NCI-H1105 (cell line): ENCODE measurements around the gene ZNF653.
"Not testable (repeated sequence)": the region's sequence is repeated elsewhere in the genome, so short reads cannot be mapped to it uniquely, and the experiment has no call there.

ENCODE experiments used
- DNase-seq: peaks from one replicate; lab custom pipeline; 2025; lab: John Stamatoyannopoulos, UW

Gene ZNF653

GRCh38 chr19:11456659-11457058, 49.0 kb downstream of the ZNF653 start:
- DNase-seq: no peak

DNA sequence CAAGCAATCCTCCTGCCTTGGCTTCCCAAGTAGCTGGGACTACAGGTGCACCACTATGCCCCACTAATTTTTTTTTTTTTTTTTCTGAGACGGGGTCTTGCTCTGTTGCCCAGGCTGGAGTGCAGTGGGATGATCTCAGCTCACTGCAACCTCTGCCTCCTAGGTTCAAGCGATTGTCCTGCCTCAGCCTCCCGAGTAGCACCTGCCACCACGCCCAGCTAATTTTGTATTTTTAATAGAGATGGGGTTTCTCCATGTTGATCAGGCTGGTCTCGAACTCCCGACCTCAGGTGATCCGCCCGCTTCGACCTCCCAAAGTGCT, 50.4 kb downstream of the ZNF653 start:
- not testable (repeated sequence) for DNase-seq

DNA sequence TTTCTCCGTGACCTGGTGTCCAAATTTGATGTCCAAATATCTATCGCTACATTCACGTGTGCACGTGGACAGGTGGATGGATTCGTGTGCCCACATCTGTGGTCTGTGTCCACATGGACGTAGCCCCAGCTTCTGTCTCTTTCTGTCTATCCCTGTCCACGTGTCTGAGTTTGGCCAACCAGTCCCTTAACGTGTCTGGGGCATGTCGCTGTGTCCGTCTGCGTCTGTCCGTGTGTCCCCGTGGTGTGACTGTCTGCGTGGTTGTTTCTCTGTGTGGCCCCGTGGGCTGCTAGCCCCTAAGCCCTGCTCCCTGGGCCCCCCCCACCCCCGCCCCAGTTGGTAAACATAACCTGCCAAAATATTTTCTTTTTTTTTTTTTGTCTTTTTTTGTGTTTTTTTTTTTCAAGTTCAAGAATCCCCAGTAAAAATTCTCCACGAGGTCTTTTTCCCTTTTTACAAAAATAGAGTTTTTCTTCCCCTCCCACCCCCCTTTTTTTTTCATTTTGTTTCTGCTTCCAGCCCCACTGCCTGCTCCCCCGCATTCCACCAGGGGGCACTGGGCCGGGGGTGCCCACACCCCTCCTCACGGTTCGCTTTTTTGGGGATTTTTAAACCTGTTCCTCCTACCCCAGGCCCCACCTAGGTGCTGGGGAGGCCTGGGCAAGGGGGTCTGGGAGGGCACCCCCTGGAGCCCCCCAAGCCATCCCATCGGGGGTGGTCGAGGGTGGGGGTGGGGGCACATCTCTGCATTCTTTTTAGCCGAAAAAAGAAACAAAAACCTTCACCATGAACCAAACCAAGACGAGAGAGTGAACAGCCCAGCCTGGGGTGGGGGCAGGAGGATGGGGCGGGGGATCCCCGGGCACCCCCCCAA, 51.9 kb downstream of the ZNF653 start:
- no peak for DNase-seq

- no peak for DNase-seq
Observed at GRCh38 chr19:11452620-11453310, 52.9 kb downstream of the ZNF653 start.

GRCh38 chr19:11451871-11452619, 53.6 kb downstream of the ZNF653 start:
- no peak for DNase-seq

GRCh38 chr19:11451327-11451870, 54.2 kb downstream of the ZNF653 start:
- no peak for DNase-seq

GRCh38 chr19:11450570-11451326, 54.9 kb downstream of the ZNF653 start:
- no peak for DNase-seq

DNA sequence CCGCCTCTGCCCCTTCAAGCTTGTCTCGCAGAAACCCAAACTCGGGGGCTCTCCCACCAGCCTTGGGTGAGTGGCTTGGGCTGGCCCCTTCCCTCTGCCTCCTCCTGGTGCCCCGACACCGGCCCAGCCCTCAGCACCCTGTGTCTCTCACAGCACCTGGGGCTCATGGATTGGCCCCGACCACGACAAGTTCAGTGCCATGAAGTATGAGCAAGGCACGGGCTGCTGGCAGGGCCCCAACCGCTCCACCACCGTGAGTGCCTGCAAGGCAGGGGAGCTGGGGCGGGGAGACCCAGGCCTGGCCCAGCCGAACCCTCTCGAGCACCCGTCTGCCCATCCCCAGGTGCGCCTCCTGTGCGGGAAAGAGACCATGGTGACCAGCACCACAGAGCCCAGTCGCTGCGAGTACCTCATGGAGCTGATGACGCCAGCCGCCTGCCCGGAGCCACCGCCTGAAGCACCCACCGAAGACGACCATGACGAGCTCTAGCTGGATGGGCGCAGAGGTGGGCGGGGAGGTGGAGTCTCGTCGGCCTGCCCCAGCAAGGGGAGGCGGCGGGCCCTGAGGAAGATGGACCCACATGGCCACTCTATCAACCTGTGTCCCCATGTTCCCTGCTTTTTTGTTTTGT, 56.6 kb downstream of the ZNF653 start:
- DNase-seq: no peak

GRCh38 chr19:11448410-11448809, 57.2 kb downstream of the ZNF653 start:
- DNase-seq: no peak

- DNase-seq: no peak
Observed at GRCh38 chr19:11447347-11448262, 58.0 kb downstream of the ZNF653 start.

DNA sequence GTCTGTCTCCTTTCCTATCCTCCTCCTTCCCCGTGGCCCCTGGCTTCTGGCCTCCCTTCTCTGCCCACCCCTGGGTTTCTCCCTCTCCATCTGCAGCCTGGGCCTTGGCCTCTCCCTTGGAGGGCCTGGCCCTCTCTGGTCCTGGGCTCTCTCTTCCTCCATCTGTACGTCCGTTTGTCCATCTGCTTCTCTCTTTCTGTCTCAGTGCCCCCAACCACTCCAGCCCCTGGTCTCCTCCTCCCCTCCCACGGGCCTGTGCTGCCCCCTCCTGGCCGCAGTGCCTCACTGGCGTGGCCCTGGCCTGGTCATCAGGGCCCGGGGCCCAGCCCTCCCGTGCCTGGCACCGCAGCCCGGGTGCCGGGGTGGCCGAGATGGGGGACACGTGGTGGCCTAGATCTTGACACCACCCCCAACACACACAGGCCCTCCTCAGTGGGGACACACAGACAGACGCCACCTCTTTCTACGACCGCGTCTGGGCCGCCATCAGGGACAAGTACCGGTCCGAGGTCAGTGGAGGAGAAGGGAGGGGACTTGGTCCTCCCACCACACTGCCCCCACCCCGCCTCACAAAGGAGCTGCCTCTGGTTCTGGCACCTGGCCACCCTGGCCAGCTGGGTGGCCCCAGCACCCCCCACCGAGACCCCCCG, 58.9 kb downstream of the ZNF653 start:
- DNase-seq: no peak

DNA sequence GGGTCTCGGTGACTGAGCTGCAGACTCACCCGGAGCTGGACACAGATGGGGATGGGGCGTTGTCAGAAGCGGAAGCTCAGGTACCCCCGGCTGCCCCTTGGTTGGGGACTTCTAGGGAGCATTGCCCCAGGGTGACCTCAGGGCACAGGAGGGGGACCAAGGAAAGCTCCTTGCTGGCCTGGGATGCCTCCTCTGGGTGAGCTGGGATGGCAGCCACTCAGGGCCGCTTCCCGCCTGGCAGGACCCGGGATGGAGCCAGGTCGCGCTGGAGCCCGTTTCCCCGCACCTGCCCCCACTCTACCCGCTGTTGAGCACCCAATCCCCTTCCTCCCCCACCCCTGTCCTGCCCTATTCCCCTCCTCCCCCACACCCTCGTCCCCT, 59.4 kb downstream of the ZNF653 start:
- no peak for DNase-seq

GRCh38 chr19:11445141-11445540, 60.5 kb downstream of the ZNF653 start:
- no peak for DNase-seq

DNA sequence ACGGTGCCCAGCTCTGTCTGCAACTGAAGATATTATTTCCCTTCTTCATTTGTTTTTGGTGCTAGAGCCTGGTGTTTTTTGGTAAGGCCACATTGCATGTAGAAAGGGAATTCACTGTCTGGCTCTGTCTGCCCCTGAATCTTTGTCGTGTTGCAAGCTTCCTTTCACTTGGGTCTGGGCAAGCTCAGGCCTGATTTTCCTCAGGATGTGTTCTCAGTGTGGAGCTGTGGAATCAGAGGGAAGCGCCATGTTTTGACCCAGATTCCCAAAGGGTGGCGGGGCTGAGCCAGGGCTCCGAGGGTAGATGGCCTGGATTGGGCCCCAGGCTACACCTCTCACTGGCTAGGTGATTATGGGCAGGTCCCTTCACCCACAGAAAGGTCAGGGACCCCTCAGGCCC, 61.6 kb downstream of the ZNF653 start:
- DNase-seq: no peak

DNA sequence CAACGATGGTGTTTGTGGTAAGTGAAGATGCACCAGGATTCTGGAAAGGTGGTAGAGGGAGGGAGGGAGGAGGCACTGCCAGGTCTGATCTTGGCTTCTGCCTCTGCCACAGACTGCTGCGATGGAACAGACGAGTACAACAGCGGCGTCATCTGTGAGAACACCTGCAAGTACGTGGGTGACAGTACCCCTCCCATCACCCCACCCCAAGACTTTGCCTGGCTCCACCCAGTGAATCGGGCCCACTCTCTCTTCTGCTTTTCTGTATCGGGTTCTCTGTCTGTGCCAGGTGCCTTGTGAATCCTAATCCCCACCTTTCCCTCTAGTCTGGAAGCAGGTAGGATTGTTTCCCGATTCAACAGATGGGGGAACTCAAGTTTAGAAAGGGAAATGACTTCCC, 67.7 kb downstream of the ZNF653 start:
- DNase-seq: no peak

- DNase-seq: no peak
Observed at GRCh38 chr19:11435833-11436313, 69.8 kb downstream of the ZNF653 start.

GRCh38 chr19:11435057-11435832, 70.4 kb downstream of the ZNF653 start, which contains the start of the genes ODAD3 and PRKCSH:
ODAD3 (minus strand) TSS chr19:11435121; CDS start chr19:11435016, 105 bp downstream.
PRKCSH (plus strand) TSS chr19:11435635; CDS start chr19:11436118, 483 bp downstream.
- peak; percentile 100 for DNase-seq

DNA sequence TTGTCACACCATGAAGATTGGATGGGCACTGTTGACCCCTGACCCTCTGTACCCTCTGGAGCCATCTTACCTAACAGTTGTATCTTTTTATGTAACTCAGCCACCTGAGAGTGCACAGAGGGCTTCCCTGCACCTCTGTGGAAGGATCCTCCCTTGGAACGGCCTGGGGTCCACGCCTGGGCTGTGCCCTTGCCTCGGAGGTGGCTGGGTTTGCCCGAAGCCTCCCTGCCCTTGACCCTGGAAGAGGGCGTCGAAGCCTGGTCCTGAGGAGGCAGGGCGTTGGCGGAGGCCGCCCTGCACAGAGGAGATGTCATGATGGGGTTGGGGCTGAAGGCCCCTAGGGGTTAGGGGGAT, 71.0 kb downstream of the ZNF653 start:
- DNase-seq: no peak

DNA sequence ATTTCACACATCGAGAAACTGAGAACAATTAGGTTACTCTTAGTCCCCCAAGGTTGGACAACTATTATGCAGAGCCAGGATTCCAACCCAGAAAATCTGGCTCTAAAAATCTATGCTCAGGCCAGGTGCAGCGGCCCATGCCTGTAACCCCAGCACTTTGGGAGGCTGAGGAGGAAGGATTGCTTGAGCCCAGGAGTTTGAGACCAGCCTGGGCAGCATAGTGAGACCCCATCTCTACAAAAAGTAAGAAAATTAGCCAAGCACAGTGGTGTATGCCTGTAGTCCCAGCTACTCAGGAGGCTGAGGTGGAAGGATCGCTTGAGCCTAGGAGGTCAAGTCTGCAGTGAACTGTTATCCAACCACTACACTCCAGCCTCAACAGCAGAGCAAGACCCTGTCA, 72.1 kb downstream of the ZNF653 start:
- DNase-seq: not testable (repeated sequence)
